ENCODE measurements around the gene VCAN.
"Not testable (repeated sequence)": the region's sequence is repeated elsewhere in the genome, so short reads cannot be mapped to it uniquely, and the experiment has no call there.

The VCAN gene

DNA sequence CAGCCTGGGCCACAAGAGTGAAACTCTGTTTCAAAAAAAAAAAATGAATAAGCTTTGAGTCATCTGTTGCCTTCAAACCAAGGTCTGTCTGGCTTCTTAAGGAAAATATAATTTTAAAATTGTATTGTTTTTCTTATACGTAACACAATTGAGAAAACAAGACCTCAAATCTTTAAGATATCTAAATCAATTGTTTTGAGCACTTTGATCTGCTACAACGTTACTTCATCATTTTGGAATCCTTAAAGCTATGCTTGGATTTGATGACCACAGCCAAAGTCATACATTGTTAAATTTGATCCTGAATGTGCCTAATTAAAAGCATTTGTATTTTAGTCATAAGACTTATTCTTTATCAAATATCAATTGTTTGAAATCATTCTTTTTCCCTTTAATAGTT is 37.7 kb upstream of the VCAN start:
- H3K4me3 ChIP-seq (replicated peaks; ENCODE audit: low read depth, low read length): no peak overlapping the region
- TF ChIP-seq, protein P1, sequence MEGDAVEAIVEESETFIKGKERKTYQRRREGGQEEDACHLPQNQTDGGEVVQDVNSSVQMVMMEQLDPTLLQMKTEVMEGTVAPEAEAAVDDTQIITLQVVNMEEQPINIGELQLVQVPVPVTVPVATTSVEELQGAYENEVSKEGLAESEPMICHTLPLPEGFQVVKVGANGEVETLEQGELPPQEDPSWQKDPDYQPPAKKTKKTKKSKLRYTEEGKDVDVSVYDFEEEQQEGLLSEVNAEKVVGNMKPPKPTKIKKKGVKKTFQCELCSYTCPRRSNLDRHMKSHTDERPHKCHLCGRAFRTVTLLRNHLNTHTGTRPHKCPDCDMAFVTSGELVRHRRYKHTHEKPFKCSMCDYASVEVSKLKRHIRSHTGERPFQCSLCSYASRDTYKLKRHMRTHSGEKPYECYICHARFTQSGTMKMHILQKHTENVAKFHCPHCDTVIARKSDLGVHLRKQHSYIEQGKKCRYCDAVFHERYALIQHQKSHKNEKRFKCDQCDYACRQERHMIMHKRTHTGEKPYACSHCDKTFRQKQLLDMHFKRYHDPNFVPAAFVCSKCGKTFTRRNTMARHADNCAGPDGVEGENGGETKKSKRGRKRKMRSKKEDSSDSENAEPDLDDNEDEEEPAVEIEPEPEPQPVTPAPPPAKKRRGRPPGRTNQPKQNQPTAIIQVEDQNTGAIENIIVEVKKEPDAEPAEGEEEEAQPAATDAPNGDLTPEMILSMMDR (IDR thresholded peaks at IDR 0.05; ENCODE audit: low read depth, low read length, missing control alignments): no peak
- peak; percentile 6 for DNase-seq (ENCODE audit: extremely low read depth, low read depth)

DNA sequence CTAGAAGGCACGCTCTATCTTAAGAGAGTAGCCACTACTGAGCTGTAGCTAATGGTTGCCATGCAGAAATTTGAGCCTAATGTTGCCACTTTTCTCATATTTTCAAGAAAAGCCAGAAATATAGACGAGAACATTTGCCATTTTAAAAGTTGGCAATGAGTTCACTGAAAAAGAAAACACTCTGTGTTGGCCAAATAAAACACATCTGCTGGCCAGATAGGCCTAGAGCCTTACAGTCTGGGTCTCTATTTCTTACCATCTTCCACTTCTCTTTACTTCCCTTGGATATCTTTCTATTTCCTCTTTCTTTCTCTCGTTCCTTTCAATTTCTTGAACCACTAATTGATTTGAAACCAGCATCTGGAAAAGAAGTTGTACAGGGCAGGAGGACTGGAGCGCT is 36.6 kb upstream of the VCAN start:
- H3K4me3 ChIP-seq (replicated peaks; ENCODE audit: low read depth, low read length): no peak overlapping the region
- TF ChIP-seq, protein P1 (IDR thresholded peaks at IDR 0.05; ENCODE audit: low read depth, low read length, missing control alignments): no peak
- peak; percentile 21 for DNase-seq (ENCODE audit: extremely low read depth, low read depth)

DNA sequence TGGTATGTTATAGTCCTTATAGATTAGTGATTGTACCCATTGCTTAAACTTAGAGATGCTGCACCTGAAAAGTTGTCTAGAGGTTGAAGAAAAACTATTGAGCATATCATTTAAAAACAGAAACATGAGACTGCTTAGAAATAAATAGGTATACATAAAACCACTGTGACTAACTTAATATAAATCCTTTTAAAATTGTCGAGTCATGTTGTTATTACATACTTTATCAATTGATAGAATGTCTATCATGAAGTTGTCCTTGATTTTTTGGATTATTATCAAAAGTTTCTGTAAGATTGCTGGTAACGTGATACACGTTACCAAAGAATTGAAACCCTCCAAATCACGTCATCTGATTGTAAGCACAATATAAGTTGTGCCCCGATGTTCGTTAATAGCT is 35.3 kb upstream of the VCAN start:
- no peak overlapping the region for H3K4me3 ChIP-seq (replicated peaks; ENCODE audit: low read depth, low read length)
- TF ChIP-seq, protein P1 (IDR thresholded peaks at IDR 0.05; ENCODE audit: low read depth, low read length, missing control alignments): no peak
- DNase-seq (ENCODE audit: extremely low read depth, low read depth): no peak

DNA sequence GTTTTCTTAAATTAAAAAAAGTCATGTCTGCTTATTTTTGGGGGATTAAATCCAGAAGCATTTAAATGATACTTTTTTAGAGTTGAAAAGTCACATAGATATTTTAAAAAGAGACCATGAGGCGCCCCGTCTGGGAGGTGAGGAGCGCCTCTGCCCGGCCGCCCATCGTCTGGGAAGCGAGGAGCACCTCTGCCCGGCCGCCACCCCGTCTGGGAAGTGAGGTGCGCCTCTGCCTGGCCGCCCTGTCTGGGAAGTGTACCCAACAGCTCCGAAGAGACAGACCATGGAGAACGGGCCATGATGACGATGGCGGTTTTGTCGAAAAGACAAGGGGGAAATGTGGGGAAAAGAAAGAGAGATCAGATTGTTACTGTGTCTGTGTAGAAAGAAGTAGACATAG is 33.8 kb upstream of the VCAN start:
- DNase-seq (ENCODE audit: extremely low read depth, low read depth); H3K4me3 ChIP-seq (replicated peaks; ENCODE audit: low read depth, low read length): not testable (repeated sequence)

DNA sequence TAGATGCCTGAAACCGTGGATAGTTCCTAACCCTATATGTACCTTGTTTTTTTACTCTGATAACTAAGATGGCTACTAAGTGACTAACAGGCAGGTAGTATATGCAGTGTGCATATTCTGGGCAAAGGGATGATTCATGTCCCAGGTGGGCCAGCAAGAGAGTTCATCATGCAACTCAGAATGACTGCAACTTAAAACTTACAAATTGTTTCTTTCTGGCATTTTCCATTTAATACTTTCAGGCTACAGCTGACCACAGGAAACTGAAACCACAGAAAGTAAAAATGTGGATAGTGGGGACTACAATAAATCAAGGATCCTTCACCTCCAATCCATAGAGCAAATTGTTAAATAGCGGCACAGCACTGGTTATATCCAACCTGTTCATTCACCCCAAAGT is 30.7 kb upstream of the VCAN start:
- no peak overlapping the region for H3K4me3 ChIP-seq (replicated peaks; ENCODE audit: low read depth, low read length)
- no peak for DNase-seq (ENCODE audit: extremely low read depth, low read depth)
- TF ChIP-seq, protein P1 (IDR thresholded peaks at IDR 0.05; ENCODE audit: low read depth, low read length, missing control alignments): no peak

DNA sequence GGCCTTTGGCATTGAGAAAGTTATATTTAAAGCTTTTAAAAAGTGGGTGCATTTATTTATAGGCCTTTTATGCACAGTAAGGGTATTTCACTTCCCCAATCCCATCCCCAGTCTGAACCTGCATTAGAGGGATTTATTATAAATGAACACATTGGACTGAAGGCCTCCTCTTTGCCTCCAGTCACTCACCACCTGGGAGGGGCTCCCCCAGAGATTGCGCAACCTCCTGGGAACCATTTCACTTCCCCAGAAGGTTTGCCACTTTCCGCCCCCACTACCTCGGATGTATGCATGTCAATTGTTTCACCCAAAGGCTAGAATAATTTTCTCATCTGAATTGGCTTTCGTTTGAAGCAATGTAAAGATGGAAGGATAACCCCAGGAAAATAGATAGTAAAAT is 29.8 kb upstream of the VCAN start:
- DNase-seq (ENCODE audit: extremely low read depth, low read depth): no peak
- TF ChIP-seq, protein P1 (IDR thresholded peaks at IDR 0.05; ENCODE audit: low read depth, low read length, missing control alignments): no peak
- H3K4me3 ChIP-seq (replicated peaks; ENCODE audit: low read depth, low read length): no peak overlapping the region

DNA sequence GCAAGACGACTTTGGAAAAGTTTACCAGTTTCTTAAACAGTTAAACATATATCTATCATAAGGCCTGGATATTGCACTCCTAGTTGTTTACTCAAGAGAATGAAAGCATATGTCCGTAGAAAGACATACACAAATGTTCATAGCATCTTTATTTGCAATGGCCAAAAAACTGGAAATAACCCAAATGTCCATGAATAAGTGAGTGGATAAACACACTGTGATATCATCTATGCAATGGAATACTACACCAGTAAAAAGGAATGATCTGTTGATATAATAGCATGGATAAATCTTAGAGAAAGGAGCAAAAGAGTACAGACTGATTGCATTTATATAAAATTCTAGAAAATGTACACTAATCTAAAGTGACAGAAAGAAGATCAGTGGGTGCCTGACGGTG is 28.0 kb upstream of the VCAN start:
- no peak overlapping the region for H3K4me3 ChIP-seq (replicated peaks; ENCODE audit: low read depth, low read length)
- no peak for DNase-seq (ENCODE audit: extremely low read depth, low read depth)
- TF ChIP-seq, protein P1 (IDR thresholded peaks at IDR 0.05; ENCODE audit: low read depth, low read length, missing control alignments): no peak
